ENCODE results near the gene RNMT.

- TF ChIP-seq, protein P1, sequence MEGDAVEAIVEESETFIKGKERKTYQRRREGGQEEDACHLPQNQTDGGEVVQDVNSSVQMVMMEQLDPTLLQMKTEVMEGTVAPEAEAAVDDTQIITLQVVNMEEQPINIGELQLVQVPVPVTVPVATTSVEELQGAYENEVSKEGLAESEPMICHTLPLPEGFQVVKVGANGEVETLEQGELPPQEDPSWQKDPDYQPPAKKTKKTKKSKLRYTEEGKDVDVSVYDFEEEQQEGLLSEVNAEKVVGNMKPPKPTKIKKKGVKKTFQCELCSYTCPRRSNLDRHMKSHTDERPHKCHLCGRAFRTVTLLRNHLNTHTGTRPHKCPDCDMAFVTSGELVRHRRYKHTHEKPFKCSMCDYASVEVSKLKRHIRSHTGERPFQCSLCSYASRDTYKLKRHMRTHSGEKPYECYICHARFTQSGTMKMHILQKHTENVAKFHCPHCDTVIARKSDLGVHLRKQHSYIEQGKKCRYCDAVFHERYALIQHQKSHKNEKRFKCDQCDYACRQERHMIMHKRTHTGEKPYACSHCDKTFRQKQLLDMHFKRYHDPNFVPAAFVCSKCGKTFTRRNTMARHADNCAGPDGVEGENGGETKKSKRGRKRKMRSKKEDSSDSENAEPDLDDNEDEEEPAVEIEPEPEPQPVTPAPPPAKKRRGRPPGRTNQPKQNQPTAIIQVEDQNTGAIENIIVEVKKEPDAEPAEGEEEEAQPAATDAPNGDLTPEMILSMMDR (IDR thresholded peaks at IDR 0.05; ENCODE audit: insufficient read depth, low read depth, low read length): peak; percentile 15
- no peak for TF ChIP-seq EZH2 (IDR thresholded peaks at IDR 0.05; ENCODE audit: insufficient read depth, low read length)
These were observed 45.9 kb upstream of the RNMT start for GRCh38 chr18:13680612-13681011.

Data from astrocyte (in vitro differentiated cells and primary cell).